ENCODE results near the gene NCOA5.
"Not testable (repeated sequence)": the region's sequence is repeated elsewhere in the genome, so short reads cannot be mapped to it uniquely, and the experiment has no call there.

Gene NCOA5

DNA sequence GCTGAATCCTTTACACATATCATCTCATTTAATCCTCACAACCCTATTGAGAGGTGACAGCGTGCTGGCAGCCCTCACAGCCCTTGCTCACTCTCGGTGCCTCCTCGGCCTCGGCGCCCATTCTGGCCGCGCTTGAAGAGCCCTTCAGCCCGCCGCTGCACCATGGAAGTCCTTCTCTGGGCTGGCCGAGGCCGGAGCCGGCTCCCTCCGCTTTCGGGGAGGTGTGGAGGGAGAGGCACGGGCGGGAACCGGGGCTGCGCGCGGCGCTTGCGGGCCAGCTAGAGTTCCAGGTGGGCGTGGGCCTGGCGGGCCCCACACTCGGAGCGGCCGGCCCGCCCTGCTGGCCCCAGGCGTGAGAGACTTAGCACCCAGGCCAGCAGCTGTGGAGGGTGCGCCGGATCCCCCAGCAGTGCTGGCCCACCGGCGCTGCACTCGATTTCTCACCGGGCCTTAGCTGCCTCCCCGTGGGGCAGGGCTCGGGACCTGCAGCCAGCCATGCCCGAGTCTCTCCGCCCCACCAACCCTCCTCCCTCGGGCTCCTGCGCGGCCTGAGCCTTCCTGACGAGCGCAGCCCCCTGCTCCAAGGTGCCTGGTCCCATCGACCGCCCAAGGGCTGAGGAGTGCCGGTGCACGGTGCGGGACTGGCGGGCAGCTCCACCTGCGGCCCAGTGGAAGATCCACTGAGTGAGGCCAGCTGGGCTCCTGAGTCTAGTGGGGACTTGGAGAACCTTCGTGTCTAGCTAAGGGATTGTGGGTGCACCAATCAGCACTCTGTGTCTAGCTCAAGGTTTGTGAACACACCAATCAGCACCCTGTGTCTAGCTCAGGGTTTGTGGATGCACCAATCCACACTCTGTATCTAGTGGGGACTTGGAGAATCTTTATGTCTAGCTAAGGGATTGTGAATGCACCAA, 2.1 kb upstream of the NCOA5 start:
- DNase-seq (ENCODE audit: low read depth in 2 of 2), result not testable (repeated sequence)

DNA sequence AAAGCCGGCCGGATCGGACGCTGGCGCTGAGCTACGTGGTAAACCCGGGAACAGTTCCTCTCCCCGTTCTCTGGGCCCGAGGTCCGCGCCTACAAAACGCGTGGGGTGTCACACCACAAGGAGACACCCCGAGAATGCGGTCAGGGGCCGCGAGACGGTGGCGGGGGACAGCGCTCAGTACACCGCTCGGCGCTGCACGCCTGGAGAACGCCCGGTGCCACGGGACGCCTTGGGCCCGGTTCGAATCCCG, 670 bp downstream of the NCOA5 start:
- peak in 1 of 2 donors; percentile 2 for DNase-seq (ENCODE audit: low read depth in 2 of 2)

DNA sequence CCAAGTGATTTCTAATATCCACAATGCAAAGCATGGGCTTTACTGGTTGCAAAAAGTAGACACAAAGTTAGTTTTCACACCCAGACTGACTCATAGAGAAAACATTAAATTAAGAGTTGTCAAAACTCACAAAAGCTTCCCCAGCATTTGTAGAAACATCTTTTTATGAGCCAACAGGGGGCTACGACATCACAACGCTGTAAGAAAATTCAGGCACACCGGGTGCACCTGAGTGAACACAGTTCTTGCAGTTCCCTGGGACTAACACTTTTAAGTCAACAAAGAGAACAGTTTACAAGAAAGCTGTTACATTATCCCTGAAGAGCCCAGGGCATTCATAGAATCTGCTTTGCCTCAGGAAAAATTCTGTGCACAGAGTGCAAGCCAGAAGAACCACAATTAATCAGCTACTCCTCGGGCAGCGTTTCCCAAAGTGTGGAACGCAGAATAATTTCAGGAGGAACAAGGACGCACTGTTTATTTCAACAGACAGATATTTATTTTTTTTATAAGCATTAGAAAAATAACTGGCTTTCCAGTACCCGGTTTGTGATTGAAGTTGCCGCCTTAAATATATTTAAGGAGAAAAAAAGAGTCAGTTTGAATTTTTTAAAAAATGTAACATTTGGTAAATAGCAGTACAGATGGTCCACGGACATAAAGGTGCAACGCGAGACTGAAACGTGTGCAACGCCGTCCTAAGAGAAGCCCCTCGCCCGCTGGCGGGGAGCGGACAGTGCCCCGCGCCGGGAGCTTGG, 1.2 kb downstream of the NCOA5 start:
- no peak for DNase-seq (ENCODE audit: low read depth in 2 of 2)

DNA sequence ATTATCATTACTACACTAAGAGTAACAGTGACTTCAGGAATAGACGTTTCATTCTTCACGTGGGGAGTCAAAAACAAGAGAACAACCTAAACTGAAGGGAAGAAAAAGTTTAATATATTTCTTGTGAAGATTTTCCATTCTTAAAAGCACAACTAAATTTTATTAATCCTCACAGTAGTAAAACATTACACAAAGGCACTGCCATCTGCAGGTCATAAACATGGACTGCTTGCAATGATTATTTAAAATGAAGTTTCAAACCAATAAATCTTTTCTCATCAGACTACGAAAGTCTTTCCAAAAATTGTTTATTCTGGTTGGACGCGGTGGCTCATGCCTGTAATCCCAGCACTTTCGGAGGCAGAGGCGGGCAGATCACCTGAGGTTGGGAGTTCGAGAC, 2.6 kb downstream of the NCOA5 start:
- no peak for DNase-seq (ENCODE audit: low read depth in 2 of 2)

- no peak for DNase-seq (ENCODE audit: low read depth in 2 of 2)
Measured at GRCh38 chr20:46085179-46085851, 4.4 kb downstream of the NCOA5 start.

DNA sequence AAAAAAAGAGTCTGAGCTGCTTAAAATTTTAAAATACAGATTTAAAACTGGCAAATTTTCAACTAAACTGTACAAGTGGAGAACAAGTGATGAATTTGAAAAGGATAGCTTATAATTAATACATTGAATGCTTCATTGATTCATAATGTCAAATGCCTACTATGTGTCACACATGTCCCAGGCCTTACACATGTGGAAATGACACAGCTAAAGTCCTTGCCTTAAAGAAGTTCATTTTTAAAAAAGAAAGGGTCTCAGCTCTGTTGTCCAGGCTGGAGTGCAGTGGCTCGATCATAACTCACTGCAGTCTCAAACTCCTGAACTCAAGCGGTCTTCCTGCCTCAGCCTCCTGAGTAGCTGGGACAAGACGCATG, 5.0 kb downstream of the NCOA5 start:
- no peak for DNase-seq (ENCODE audit: low read depth in 2 of 2)

GRCh38 chr20:46083531-46084061, 6.2 kb downstream of the NCOA5 start:
- DNase-seq (ENCODE audit: low read depth in 2 of 2), result no peak

GRCh38 chr20:46083101-46083500, 6.7 kb downstream of the NCOA5 start:
- no peak for DNase-seq (ENCODE audit: low read depth in 2 of 2)

- no peak for DNase-seq (ENCODE audit: low read depth in 2 of 2)
Measured at GRCh38 chr20:46081074-46081473, 8.7 kb downstream of the NCOA5 start.

- DNase-seq (ENCODE audit: low read depth in 2 of 2), result no peak
Measured at GRCh38 chr20:46078954-46079353, 10.8 kb downstream of the NCOA5 start.

DNA sequence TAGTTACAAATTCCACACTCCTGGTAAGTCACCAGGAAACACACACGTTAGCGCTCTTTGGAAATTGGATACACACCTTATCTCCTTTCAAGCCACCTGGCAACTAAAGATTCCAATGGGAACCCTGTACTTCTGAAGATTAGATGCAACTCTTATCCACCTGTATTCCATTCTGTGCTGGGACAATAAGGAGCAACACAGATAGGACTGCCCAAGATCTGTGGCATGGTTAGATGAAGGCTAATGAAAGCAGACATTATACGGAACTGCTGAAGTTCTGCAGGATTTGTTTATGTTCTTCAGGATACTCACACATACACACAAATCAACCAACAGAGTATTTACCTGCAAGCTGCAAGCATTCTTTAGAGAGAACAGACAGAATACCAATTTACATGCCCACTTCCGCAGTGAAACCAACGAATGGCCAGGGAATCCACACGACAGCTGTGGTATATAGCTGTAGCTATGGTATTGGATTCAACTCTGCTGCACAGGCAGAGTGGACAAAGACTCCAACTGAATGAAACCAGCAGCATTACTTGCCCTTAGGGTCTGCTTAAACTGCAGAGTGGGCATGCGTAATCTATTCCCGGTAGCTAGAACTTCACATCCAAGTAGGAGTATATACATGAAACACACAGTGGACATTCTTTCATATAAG, 12.0 kb downstream of the NCOA5 start:
- DNase-seq (ENCODE audit: low read depth in 2 of 2), result no peak

GRCh38 chr20:46076806-46077205, 13.0 kb downstream of the NCOA5 start:
- no peak for DNase-seq (ENCODE audit: low read depth in 2 of 2)

DNA sequence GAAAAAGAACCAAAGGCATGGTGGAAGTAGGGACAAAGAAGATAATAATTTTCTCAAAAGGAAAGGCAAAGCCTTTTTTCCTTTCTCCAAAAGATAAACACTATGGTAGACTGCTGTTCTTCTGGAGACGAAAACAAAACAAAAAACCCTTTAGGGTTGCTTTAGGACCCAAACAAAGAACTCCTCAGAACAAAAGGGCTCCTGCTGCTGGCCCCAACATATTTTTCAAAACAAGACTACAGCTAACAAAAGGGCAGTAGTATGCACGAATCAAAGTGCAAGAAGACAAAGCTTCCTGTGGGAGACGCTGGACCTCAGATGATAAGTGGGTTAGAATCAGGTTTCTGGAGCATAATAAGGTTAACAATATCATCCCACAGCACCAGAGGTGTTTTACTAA, 15.8 kb downstream of the NCOA5 start:
- no peak for DNase-seq (ENCODE audit: low read depth in 2 of 2)

- DNase-seq (ENCODE audit: low read depth in 2 of 2), result no peak
Measured at GRCh38 chr20:46073443-46073842, 16.3 kb downstream of the NCOA5 start.

DNA sequence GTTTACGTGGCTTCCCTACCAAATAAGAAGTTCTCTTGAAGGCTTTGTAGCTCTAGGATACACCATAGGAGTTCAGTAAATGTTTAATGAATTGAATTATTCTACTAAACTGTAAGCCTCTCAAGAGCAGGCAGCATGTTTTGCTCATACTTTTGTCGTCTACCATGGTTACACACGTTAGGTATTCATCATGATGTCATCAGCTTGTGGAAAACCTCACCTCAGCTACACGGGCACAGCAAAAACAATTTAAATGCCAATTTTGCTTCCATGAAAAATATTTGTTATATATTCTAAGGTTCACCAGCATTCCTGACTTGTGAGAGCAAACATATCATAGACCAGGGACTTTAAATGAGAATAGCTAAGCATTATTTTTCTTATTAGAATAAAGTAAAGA, 16.7 kb downstream of the NCOA5 start:
- DNase-seq (ENCODE audit: low read depth in 2 of 2), result no peak

DNA sequence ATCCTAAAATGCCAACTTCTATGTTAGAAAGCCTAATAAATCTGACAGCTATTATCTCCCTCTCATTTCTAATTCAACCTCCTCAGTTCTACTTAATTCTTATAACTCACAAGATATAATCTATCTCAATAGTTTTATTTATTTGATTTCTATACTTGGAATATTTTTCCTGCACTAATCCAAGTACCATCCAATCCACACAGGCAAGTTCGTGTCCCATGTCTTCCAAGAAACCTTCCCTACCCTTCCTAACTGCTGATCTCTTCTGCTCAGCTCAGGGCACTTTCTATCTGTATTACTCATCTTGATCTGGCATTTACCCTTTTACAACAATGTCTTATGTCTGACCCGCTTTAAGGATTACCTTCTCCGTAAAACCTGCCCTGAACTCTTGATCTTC, 18.2 kb downstream of the NCOA5 start:
- no peak for DNase-seq (ENCODE audit: low read depth in 2 of 2)

DNA sequence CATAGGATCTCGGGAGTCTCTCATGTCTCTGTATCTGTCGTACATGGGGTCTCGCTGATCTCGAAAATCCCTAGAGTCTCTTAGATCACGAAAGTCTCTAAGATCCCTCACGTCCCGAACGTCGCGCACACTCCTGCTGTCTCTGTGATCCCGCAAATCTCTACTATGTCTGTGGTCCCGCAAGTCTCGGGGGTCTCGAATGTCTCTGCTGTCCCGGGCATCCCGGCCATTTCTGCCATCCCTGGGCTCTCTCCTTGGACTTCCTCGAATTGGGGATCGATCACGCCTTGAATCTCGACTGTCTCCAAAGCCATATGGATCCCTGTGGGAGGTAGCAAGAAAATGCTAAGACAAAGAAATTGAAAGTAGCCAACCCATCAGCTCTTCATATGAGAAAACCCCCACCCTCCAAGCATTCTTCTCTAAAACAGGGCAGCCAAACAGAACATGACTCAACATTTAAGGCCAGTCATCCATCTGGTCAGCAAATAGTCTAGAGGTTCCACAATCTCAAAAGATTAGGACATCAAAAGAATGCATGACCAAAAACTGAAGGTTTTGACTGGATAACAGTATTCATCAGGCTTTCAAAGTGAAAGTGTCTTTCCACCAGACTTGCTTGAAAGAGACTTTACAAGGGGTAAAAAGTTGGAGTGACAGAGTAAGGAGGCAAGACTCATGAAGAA, 19.4 kb downstream of the NCOA5 start:
- DNase-seq (ENCODE audit: low read depth in 2 of 2), result no peak

GRCh38 chr20:46065691-46066090, 24.1 kb downstream of the NCOA5 start:
- DNase-seq (ENCODE audit: low read depth in 2 of 2), result no peak

GRCh38 chr20:46065006-46065405, 24.8 kb downstream of the NCOA5 start:
- DNase-seq (ENCODE audit: low read depth in 2 of 2), result no peak

- no peak for DNase-seq (ENCODE audit: low read depth in 2 of 2)
Measured at GRCh38 chr20:46063652-46064054, 26.1 kb downstream of the NCOA5 start.

GRCh38 chr20:46063151-46063550, 26.6 kb downstream of the NCOA5 start:
- DNase-seq (ENCODE audit: low read depth in 2 of 2), result no peak
